SKM-1 (cell line): ENCODE results near the gene CCNL2.

ENCODE experiments used
- DNase-seq: peaks from one replicate; lab custom pipeline; 2025; ENCODE audit not compliant: unreplicated experiment; lab: John Stamatoyannopoulos, UW

The CCNL2 gene

DNA sequence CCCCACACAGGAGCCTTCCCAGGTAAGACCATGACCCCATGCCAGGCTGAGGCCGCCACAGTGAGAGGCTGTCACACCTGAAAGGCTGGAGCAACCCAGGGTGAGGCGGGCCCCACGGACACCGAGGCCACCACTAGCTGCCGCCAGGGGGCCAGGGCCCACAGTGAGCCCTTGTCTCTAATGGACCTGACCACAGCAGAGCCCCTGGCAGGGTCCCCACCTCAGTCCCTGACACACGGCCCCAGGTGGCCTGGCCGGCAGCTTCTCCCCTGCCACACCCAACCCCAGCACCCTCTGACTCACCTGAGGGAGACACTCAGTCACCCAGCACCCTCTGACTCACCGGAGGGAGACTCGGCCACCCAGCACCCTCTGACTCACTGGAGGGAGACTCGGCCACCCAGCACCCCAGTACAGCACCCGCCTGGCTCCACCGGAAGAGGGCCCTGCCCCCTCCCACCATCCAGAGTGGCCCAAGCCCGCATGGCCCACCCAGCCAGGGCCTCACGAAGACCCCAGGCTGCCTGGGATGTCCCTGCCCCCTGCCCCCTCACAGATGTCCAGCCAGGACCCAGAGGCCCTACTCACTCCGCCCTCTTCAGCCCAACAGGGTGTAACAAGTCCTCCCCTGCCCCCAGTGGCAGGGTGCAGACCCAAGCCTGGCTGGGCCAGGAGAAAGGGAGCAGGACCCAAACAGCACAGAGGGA, 54.3 kb downstream of the CCNL2 start:
- DNase-seq = no peak

DNA sequence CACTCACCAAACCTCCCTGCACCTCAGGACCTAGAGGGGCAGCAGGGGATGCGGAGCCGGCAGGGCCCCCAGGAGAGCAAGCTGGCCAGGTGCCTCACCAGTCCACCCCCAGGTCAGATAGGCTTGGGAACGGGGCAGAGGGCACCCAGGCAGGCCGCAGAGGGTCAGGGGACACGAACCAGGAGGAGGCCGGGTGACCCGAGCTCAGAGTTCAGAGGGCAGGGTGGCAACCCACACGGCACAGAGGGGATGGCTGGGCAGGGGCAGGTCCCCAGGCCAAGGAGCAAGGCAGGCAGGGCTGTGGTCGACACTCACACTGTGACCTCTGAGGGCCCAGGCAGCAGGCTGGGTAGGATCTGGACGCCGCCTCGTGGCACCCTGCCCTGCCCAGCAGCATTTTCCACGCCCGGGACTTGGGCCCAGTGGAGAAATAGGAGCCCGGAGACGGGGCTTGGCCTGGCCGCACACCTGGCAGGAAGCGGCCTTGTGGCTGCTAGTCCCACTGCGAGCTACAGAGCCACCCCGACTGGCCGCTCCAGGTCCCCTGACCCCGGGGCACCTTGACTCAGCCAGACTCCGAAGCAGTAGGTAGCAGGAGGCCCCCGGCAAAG, 55.2 kb downstream of the CCNL2 start:
- no peak for DNase-seq

- DNase-seq = no peak
Observed at GRCh38 chr1:1342584-1343115, 56.5 kb downstream of the CCNL2 start.

- DNase-seq = no peak
Observed at GRCh38 chr1:1342061-1342562, 57.0 kb downstream of the CCNL2 start.

DNA sequence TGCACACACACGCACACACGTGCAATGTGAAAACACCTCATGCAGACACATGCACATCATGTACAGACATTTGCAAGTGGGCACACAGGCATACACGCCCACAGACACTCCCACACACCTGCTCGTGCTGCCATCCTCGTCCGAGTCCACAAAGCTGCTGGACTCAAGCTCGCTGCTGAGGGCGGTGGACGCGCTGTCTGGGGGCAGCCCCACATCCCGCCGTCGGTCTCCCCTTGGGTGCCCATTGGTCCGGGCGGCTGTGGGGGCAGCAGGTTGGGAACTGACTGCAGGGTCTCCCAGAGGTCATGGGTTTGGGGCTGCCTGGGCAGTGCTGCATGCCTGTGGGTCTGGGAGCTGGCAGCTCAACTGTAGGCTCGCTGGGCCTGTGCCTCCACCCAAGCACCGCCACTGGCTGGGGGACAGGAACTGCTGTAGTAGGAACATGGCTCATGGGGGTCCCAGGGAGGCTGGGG, 57.5 kb downstream of the CCNL2 start:
- DNase-seq = no peak

GRCh38 chr1:1340791-1341548, 58.2 kb downstream of the CCNL2 start:
- DNase-seq = no peak

GRCh38 chr1:1340185-1340584, 59.0 kb downstream of the CCNL2 start:
- no peak for DNase-seq

DNA sequence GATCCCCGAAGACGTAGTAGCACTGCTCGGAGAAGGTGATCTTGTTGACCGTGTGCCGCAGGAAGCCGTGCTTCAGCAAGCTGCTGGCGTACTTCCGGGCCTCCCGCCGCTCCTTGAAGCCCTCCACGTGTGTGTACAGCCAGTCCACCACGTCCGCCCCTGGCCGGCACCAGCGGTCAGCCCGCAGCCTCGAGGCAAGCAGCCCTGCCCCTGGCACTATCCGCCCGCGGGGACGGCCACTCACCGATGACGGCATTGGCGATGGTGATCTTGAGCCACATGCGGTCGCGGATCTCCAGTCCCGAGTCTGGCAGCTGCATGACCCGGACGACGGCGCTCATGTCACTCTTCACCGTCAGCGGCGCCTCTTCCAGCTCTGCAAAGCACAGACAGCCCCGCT, 60.9 kb downstream of the CCNL2 start:
- no peak for DNase-seq

GRCh38 chr1:1337793-1338147, 61.4 kb downstream of the CCNL2 start:
- DNase-seq = no peak

GRCh38 chr1:1336931-1337792, 62.0 kb downstream of the CCNL2 start:
- no peak for DNase-seq

DNA sequence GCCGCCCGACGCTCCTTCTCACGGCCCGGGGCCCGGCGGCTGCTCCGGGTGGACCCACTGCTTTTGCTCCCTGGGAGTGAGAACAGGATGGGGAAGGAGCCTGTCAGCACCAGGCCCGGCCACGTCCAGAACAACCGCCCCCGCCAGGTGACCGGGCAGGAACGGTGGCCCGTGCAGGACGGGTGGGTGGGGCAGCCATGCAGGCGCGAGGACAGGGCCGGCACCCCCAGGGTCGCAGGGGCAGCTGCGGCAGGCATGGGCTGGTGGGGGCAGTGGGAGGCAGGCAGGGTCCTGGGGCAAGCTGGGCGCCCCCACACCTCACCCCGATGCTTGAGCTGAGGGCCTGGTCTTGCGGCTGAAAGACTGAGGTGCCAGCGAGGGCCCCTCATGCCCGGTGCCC, 62.7 kb downstream of the CCNL2 start:
- no peak for DNase-seq

GRCh38 chr1:1335792-1336248, 63.3 kb downstream of the CCNL2 start:
- no peak for DNase-seq
